ENCODE results near the gene ILF3.

DNA sequence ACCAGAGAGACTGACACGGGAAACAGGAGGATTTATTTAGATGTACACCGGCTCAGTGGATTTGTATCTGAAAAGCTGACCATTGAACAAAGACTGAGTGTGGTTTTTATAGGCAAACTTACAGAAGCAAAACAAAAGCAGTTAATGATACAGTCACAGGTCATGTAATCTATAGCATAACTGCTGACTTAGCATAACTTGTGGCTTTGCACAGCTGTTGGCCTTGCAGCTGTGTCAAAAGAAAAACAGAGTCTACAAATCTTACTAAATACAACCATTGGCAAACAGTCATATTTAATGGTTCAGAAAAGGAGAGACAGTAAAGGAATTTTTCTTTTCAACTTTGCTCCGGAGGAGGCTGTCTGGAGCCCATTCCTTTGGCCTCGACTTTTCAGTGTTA is 2.3 kb upstream of the ILF3 start:
- TF ChIP-seq, protein P1, sequence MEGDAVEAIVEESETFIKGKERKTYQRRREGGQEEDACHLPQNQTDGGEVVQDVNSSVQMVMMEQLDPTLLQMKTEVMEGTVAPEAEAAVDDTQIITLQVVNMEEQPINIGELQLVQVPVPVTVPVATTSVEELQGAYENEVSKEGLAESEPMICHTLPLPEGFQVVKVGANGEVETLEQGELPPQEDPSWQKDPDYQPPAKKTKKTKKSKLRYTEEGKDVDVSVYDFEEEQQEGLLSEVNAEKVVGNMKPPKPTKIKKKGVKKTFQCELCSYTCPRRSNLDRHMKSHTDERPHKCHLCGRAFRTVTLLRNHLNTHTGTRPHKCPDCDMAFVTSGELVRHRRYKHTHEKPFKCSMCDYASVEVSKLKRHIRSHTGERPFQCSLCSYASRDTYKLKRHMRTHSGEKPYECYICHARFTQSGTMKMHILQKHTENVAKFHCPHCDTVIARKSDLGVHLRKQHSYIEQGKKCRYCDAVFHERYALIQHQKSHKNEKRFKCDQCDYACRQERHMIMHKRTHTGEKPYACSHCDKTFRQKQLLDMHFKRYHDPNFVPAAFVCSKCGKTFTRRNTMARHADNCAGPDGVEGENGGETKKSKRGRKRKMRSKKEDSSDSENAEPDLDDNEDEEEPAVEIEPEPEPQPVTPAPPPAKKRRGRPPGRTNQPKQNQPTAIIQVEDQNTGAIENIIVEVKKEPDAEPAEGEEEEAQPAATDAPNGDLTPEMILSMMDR (conservative IDR thresholded peaks at IDR 0.05 in 1 of 2, IDR thresholded peaks at IDR 0.05 in 1 of 2; ENCODE audit: low read depth in 1 of 2, low read length in 2 of 2): no peak
- TF ChIP-seq EZH2 (IDR thresholded peaks at IDR 0.05; ENCODE audit: low read length, missing control alignments): no peak
